ENCODE data around the gene PRKCQ.

PRKCQ gene

DNA sequence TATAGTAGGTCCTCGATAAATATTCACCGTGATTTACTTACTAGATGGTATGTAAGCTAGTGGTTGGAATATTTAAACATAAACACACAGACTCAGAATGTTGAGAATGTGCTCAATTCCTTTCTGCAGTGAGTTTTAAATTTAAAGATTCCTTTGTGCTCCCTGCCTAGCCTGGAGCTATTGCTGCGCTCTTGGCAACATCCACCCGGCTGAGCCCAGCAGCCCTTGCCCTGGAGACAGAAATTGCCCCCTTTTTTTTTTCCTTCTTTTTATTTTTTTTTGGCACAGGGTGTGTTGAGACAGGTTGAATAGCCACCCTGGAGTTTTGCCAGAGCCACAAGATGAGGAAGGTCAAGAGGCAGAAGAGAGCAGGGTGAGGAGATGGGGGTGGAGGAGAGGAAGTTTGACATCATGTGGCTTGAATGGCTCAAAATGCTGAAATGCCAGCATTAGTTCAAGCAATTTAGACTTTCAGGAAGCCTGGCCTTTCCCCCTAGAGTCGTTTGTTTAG is 180.8 kb downstream of the PRKCQ start:
- POLR2A ChIA-PET: interaction anchor here (1.0 to 8.6 kb wide), 2 partner anchors 198 to 263 kb away, joined by 4 to 201 read pairs; partner anchors contain the start of gene PFKFB3
- TF ChIP-seq, protein P1, sequence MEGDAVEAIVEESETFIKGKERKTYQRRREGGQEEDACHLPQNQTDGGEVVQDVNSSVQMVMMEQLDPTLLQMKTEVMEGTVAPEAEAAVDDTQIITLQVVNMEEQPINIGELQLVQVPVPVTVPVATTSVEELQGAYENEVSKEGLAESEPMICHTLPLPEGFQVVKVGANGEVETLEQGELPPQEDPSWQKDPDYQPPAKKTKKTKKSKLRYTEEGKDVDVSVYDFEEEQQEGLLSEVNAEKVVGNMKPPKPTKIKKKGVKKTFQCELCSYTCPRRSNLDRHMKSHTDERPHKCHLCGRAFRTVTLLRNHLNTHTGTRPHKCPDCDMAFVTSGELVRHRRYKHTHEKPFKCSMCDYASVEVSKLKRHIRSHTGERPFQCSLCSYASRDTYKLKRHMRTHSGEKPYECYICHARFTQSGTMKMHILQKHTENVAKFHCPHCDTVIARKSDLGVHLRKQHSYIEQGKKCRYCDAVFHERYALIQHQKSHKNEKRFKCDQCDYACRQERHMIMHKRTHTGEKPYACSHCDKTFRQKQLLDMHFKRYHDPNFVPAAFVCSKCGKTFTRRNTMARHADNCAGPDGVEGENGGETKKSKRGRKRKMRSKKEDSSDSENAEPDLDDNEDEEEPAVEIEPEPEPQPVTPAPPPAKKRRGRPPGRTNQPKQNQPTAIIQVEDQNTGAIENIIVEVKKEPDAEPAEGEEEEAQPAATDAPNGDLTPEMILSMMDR (IDR thresholded peaks at IDR 0.05; ENCODE audit: insufficient read depth, low read length, missing control alignments): no peak
- CTCF ChIA-PET: interaction anchor here (0.9 to 10.1 kb wide), 9 partner anchors 10 to 385 kb away, joined by 3 to 278 read pairs (median 7); partner anchors contain the start of genes PFKFB3 and RBM17
- DNase-seq (ENCODE audit: low read depth, low spot score): no peak
- H3K4me3 ChIP-seq (ENCODE audit: low read depth, low read length): no peak overlapping the region

DNA sequence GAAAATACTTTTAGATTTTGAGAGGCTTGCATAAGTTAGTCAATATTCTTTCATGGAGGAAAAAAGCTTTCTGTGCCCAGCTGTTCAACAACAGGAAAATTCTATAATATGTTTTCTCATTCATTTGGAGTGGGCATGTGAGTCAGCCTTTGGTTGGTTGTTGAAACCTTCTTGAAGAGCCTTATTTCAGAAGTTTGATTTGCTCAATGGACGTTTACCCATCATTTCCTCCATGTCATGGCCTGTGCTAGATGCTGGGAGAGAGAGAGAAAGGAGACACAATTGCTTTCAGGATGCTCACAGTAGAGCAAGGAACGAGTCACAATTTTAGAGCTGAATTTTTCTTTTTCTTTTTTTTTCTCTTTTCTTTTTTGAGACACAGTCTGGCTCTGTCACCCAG is 181.7 kb downstream of the PRKCQ start:
- TF ChIP-seq, protein P1 (IDR thresholded peaks at IDR 0.05; ENCODE audit: insufficient read depth, low read length, missing control alignments): no peak
- CTCF ChIA-PET: interaction anchor here (0.6 to 10.1 kb wide), 11 partner anchors 8 to 384 kb away, joined by 3 to 278 read pairs (median 4); partner anchors contain the start of genes PFKFB3 and RBM17
- POLR2A ChIA-PET: interaction anchor here (0.7 to 8.6 kb wide), 3 partner anchors 156 to 262 kb away, joined by 3 to 201 read pairs (median 4); partner anchors contain the start of gene PFKFB3
- no peak overlapping the region for H3K4me3 ChIP-seq (ENCODE audit: low read depth, low read length)
- DNase-seq (ENCODE audit: low read depth, low spot score): no peak

DNA sequence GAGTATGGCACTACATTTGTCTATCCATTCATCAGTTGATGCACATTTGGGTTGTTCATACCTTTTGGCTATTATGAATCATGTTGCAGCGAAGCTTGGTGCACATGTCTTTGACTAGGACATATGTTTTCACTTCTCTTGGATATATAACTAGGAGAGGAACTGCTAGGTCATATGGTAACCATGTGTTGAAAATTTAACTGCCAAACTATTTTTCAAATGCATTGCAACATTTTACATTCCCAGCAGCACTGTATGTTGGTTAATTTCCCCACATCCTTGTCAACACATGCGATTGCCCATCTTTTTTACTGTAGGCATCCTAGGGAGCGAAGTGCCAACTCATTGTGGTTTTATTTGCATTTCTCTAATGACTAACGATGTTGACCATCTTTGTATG is 183.4 kb downstream of the PRKCQ start:
- CTCF ChIA-PET: interaction anchor here (1.2 to 10.1 kb wide), 4 partner anchors 9 to 383 kb away, joined by 4 to 278 read pairs (median 80); partner anchors contain the start of genes PFKFB3 and RBM17

DNA sequence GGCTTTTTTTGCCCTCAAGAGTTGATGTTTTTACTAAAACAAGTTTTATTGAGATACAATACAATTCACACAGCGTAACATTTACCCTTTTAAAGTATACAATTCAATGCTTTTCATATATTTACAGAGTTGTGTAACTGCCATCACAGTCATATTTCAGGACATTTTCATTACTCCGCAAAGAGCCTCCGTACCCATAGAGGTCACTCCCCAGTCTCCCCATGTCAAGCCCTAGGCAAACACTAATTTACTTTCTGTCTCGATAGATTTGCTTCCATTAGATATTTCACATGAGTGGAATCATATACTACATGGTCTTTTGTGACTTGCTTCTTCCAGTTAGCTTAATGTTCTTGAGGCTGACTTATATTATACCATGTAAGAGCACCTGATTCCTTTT is 183.8 kb downstream of the PRKCQ start:
- H3K4me3 ChIP-seq (ENCODE audit: low read depth, low read length): no peak overlapping the region
- ChIA-PET CTCF (interaction anchor here (0.9 to 10.1 kb wide), 6 partner anchors 10 to 307 kb away, joined by 4 to 278 read pairs (median 4); partner anchors contain the start of genes PFKFB3 and RBM17), POLR2A (interaction anchor here (8.6 kb wide), 1 partner anchor 195 kb away, joined by 201 read pairs; the partner anchor contains the start of gene PFKFB3)
- no peak for DNase-seq (ENCODE audit: low read depth, low spot score)
- TF ChIP-seq, protein P1 (IDR thresholded peaks at IDR 0.05; ENCODE audit: insufficient read depth, low read length, missing control alignments): no peak

More for the DNA sequence above, 183.4 kb downstream of the PRKCQ start:
- no peak overlapping the region for H3K4me3 ChIP-seq (ENCODE audit: low read depth, low read length)
- DNase-seq (ENCODE audit: low read depth, low spot score): peak; percentile 91
- POLR2A ChIA-PET: interaction anchor here (8.6 kb wide), 1 partner anchor 195 kb away, joined by 201 read pairs; the partner anchor contains the start of gene PFKFB3
- TF ChIP-seq, protein P1 (IDR thresholded peaks at IDR 0.05; ENCODE audit: insufficient read depth, low read length, missing control alignments): no peak

DNA sequence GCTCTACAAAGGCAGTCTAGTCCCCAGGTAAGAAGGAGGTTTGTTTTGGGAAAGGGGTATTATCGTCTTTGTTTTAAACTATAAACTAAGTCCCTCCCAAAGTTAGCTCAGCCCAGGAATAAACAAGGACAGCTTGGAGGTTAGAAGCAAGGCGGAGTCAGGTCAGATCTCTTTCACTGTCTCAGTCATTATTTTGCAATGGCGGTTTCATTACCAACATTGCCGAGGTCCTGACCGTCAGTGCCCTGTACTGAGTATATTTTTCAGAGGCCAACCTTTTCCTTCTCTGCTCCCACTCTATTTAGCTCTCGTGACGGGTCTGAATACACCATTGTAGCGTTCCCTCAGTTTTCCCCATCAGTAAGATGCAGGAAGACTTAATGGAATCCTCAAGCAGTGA is 184.5 kb downstream of the PRKCQ start:
- no peak for DNase-seq (ENCODE audit: low read depth, low spot score)
- no peak overlapping the region for H3K4me3 ChIP-seq (ENCODE audit: low read depth, low read length)
- TF ChIP-seq, protein P1 (IDR thresholded peaks at IDR 0.05; ENCODE audit: insufficient read depth, low read length, missing control alignments): no peak
- ChIA-PET POLR2A (interaction anchor here (8.6 kb wide), 1 partner anchor 194 kb away, joined by 201 read pairs; the partner anchor contains the start of gene PFKFB3), CTCF (interaction anchor here (0.9 to 10.1 kb wide), 5 partner anchors 12 to 306 kb away, joined by 4 to 278 read pairs (median 5); partner anchors contain the start of genes PFKFB3 and RBM17)

DNA sequence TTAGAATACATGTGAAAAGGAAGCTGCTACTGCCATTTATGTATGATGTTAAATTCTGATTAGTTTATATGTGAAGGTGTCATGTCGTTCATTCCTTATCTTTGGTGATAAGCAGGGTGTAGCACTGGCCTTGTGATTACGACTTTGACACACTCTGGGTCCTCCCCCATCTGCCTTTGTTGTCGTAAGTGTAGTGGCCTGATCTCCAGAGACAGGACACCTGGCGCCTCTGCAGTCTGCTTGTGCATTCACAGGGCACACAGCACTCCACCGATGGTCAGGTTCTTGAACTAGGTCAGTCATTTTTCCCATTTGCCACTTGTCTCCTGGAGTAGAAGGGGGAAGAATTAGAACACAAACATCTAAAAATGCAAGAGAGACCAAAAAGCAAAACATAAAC is 186.0 kb downstream of the PRKCQ start:
- TF ChIP-seq, protein P1 (IDR thresholded peaks at IDR 0.05; ENCODE audit: insufficient read depth, low read length, missing control alignments): no peak

More for the DNA sequence above, 186.0 kb downstream of the PRKCQ start:
- DNase-seq (ENCODE audit: low read depth, low spot score): no peak
- H3K4me3 ChIP-seq (ENCODE audit: low read depth, low read length): no peak overlapping the region
- POLR2A ChIA-PET: no interaction called here
- CTCF ChIA-PET: interaction anchor here (1.4 to 10.1 kb wide), 2 partner anchors 192 to 305 kb away, joined by 3 to 278 read pairs; partner anchors contain the start of genes PFKFB3 and RBM17
